RCC 7860 (cell line): ENCODE results near the gene FAT4.

Experiments used
- DNase-seq: peaks from one replicate; pipeline ENCODE4 v3.0.0-alpha.2; 2015; ENCODE audit warnings: low spot score
- FAIRE-seq: peaks from 2 replicates; lab custom pipeline; 2012; peaks lifted over from hg19 to GRCh38; lab: Jason Lieb, UNC

The FAT4 gene

DNA sequence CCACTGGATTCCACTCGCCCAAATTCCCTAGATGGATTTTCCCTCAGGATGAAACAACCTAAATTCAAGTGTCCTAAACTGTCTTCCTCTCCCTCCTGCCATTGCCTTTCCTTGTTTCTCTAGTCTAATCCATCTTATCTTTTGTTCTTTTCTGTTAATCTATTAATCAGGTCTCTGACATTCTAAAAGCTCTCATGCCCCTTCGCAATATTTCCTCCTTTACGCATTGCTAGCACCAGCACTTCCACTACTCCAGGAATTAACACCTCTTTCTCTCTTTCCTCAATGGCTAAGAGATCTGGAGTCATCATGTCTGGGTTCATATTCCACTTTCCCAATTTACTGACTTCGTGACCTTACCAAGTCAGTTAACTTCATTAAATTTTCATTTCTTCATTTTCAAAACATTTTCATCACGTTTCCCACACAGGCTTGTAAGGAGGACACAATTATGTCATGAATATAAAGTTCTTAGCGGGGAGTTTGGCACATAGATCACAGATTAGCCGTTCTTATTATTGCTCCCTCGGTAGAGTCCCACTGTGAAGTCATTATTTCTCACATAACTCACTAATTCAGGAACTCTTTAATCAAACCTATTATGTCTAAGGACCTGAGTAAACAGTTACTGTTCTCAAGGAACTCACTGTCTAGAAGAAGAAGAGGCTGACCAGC lies 45.3 kb downstream of the FAT4 start:
- no peak for FAIRE-seq
- no peak for DNase-seq

DNA sequence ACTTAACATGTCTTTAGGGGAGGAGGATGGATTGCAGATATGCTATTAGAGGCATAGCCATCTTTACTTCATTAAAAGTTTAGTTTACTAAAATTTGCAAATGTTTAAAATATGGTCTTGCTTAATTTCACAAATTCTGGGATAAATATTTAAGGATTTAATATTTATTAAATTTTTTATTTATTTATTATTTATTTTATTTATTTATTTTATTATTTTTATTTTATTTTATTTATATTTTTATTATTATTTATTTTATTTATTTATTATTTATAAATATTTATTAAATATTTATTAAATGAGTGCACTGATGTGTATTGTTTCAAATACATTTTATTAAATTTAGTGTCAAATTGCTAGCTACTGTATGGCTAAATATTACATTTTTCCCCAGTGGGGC lies 46.0 kb downstream of the FAT4 start:
- DNase-seq (no peak), FAIRE-seq (peak; percentile 88)
